OCI-LY1 (cell line): ENCODE data around the gene CAPRIN2.

Experiments
- H2AFZ ChIP-seq: fragments of 200-600 bp; sonication (generic), shearing (Covaris generic); 2 replicates; pipeline ENCODE4 v1.6.0; 2014; ENCODE audit warnings: antibody characterized with exemption, mild to moderate bottlenecking, low read length
- H3F3A ChIP-seq: fragments of 200-600 bp; sonication (generic), shearing (Covaris generic); 2 replicates; pipeline ENCODE4 v1.6.0; 2014; ENCODE audit warnings: mild to moderate bottlenecking, antibody characterized with exemption, low read length, moderate library complexity; ENCODE audit not compliant: insufficient read depth
- H3K27ac ChIP-seq: fragments of 200-600 bp; sonication (generic); 2 replicates; pipeline ENCODE4 v1.5.1; 2014; ENCODE audit warnings: low read length, mixed run types, mild to moderate bottlenecking, low read depth; ENCODE audit not compliant: poor library complexity, severe bottlenecking
- H3K27me3 ChIP-seq: fragments of 200-600 bp; sonication (generic); 2 replicates; pipeline ENCODE4 v1.6.0; 2014; ENCODE audit warnings: antibody characterized with exemption, mild to moderate bottlenecking, low read length, moderate library complexity; ENCODE audit not compliant: insufficient read depth
- H3K36me3 ChIP-seq: fragments of 200-600 bp; sonication (generic); 2 replicates; pipeline ENCODE4 v1.6.1; 2014; ENCODE audit warnings: mild to moderate bottlenecking, antibody characterized with exemption, low read length, moderate library complexity, mixed read lengths; ENCODE audit not compliant: insufficient read depth
- H3K4me1 ChIP-seq: fragments of 200-600 bp; sonication (generic); 2 replicates; pipeline ENCODE4 v1.5.1; 2014; ENCODE audit warnings: mild to moderate bottlenecking, low read length, moderate library complexity; ENCODE audit not compliant: insufficient read depth, severe bottlenecking
- H3K4me2 ChIP-seq: fragments of 200-600 bp; sonication (generic), shearing (Covaris generic); 2 replicates; pipeline ENCODE4 v1.6.1; 2014; ENCODE audit warnings: low read length
- H3K4me3 ChIP-seq: fragments of 200-600 bp; sonication (generic); 2 replicates; pipeline ENCODE4 v1.5.1; 2014; ENCODE audit warnings: low read length, low read depth, mild to moderate bottlenecking, mixed read lengths; ENCODE audit not compliant: poor library complexity, severe bottlenecking
- H3K79me2 ChIP-seq: fragments of 200-600 bp; shearing (Covaris generic); 2 replicates; pipeline ENCODE4 v1.6.1; 2016; ENCODE audit warnings: mixed run types, low read length, mixed read lengths; ENCODE audit not compliant: insufficient read depth
- H3K9ac ChIP-seq: fragments of 200-600 bp; sonication (generic), shearing (Covaris generic); 2 replicates; pipeline ENCODE4 v1.6.1; 2014; ENCODE audit warnings: mild to moderate bottlenecking, low read length, mixed read lengths
- H3K9me2 ChIP-seq: fragments of 200-600 bp; sonication (generic), shearing (Covaris generic); 2 replicates; pipeline ENCODE4 v1.6.1; 2014; ENCODE audit warnings: low read depth, mild to moderate bottlenecking, low read length, mixed read lengths
- H3K9me3 ChIP-seq: fragments of 200-600 bp; shearing (Covaris generic); 2 replicates; pipeline ENCODE4 v1.6.1; 2014; ENCODE audit warnings: low read length, mixed read lengths
- H4K20me1 ChIP-seq: fragments of 200-600 bp; sonication (generic), shearing (Covaris generic); 2 replicates; pipeline ENCODE4 v1.6.0; 2016; ENCODE audit warnings: mild to moderate bottlenecking, low read length; ENCODE audit not compliant: insufficient read depth
- CTCF ChIP-seq: fragments of 200-600 bp; sonication (generic), shearing (Covaris generic); IDR thresholded peaks from 2 replicates; pipeline ENCODE4 v1.5.1; 2017; ENCODE audit warnings: mild to moderate bottlenecking, antibody characterized with exemption, low read length, moderate library complexity, mixed read lengths
- EZH2 ChIP-seq: fragments of 200-600 bp; sonication (generic), shearing (Covaris generic); IDR thresholded peaks from 2 replicates; pipeline ENCODE4 v1.8.0; 2017; ENCODE audit warnings: borderline replicate concordance, mixed run types, mild to moderate bottlenecking, antibody characterized with exemption, low read length, moderate library complexity, mixed read lengths

Gene CAPRIN2

GRCh38 chr12:30698346-30698745 lies 56.4 kb downstream of the CAPRIN2 start:
- no peaks in the 10 kb centered on the region for H3F3A ChIP-seq
- no peak overlapping the region for H2AFZ ChIP-seq
- H3K4me2 ChIP-seq = no peak overlapping the region
- no peaks in the 10 kb centered on the region for H3K27me3 ChIP-seq
- H3K9me2 ChIP-seq = no peaks in the 10 kb centered on the region
- peaks cover 20% of the 10 kb centered on the region for H3K4me1 ChIP-seq
- peaks cover 12% of the 10 kb centered on the region for H3K79me2 ChIP-seq
- H3K9ac ChIP-seq = no peak overlapping the region
- no peak for TF ChIP-seq EZH2
- no peak for TF ChIP-seq CTCF
- no peaks in the 10 kb centered on the region for H4K20me1 ChIP-seq
- H3K36me3 ChIP-seq = no peaks in the 10 kb centered on the region
- no peak overlapping the region for H3K27ac ChIP-seq
- no peak overlapping the region for H3K4me3 ChIP-seq
- H3K9me3 ChIP-seq = no peaks in the 10 kb centered on the region

- Histone ChIP-seq H3K9me2 (no peaks in the 10 kb centered on the region), H3K4me1 (peaks cover 20% of the 10 kb centered on the region), H4K20me1 (no peaks in the 10 kb centered on the region), H2AFZ (no peak overlapping the region), H3K27ac (no peak overlapping the region), H3K79me2 (peaks cover 15% of the 10 kb centered on the region), H3K4me2 (no peak overlapping the region), H3K36me3 (no peaks in the 10 kb centered on the region; the same call in 1 of the 2 replicates), H3K9ac (no peak overlapping the region), H3F3A (no peaks in the 10 kb centered on the region), H3K9me3 (no peaks in the 10 kb centered on the region), H3K27me3 (no peaks in the 10 kb centered on the region), H3K4me3 (no peak overlapping the region)
- TF ChIP-seq EZH2 (no peak), CTCF (no peak)
These were observed 57.8 kb downstream of the CAPRIN2 start for GRCh38 chr12:30696943-30697342.

- H4K20me1 ChIP-seq = no peaks in the 10 kb centered on the region
- peak overlapping the region; percentile 71 for H3K4me2 ChIP-seq
- no peak for TF ChIP-seq EZH2
- TF ChIP-seq CTCF = no peak
- no peaks in the 10 kb centered on the region for H3F3A ChIP-seq
- H3K4me1 ChIP-seq = peaks cover 20% of the 10 kb centered on the region
- H3K9me3 ChIP-seq = no peaks in the 10 kb centered on the region
- peak overlapping the region; percentile 79 for H3K4me3 ChIP-seq
- no peaks in the 10 kb centered on the region for H3K27me3 ChIP-seq
- H3K9ac ChIP-seq = peak overlapping the region; percentile 76; the same call in 1 of the 2 replicates
- H3K9me2 ChIP-seq = no peaks in the 10 kb centered on the region
- H3K79me2 ChIP-seq = peaks cover 15% of the 10 kb centered on the region
- no peaks in the 10 kb centered on the region; the same call in 1 of the 2 replicates for H3K36me3 ChIP-seq
- no peak overlapping the region for H3K27ac ChIP-seq
- no peak overlapping the region for H2AFZ ChIP-seq
These were observed 58.3 kb downstream of the CAPRIN2 start for GRCh38 chr12:30696486-30696885.
